Thymus (tissue), 11 donors: ENCODE results near the gene TACC3. TPM values are rescaled to one million over a fixed set of nuclear protein-coding genes. Genes with fewer than 3 reads are reported as not detected.
A peak's percentile ranks its signal among the peaks of the same experiment; 100 is the strongest.

Experiments used
- DNase-seq, 9 donors: peaks; one replicate each; pipeline ENCODE4 v3.0.0-alpha.2; 2013; ENCODE audit warnings: low spot score in 9 of 9, low read depth in 6 of 9, missing footprints in 1 of 9
- H3K27ac ChIP-seq, 2 donors: one replicate each; pipeline ENCODE4 v1.5.1; 2013; ENCODE audit warnings: control low read depth in 1 of 2, low read depth in 1 of 2, low read length in 1 of 2, mild to moderate bottlenecking in 1 of 2, moderate library complexity in 1 of 2
- H3K27me3 ChIP-seq, 2 donors: one replicate each; pipeline ENCODE4 v1.5.1; 2013; ENCODE audit warnings: low read length in 1 of 2; ENCODE audit not compliant: control insufficient read depth in 2 of 2, insufficient read depth in 1 of 2
- H3K36me3 ChIP-seq, 2 donors: one replicate each; pipeline ENCODE4 v1.5.1; 2013; ENCODE audit warnings: low read length in 1 of 2, mild to moderate bottlenecking in 1 of 2, moderate library complexity in 1 of 2; ENCODE audit not compliant: control insufficient read depth in 2 of 2, insufficient read depth in 2 of 2
- H3K4me1 ChIP-seq, 2 donors: one replicate each; pipeline ENCODE4 v1.5.1; 2013; ENCODE audit warnings: low read length in 2 of 2; ENCODE audit not compliant: control insufficient read depth in 2 of 2, insufficient read depth in 2 of 2
- H3K4me3 ChIP-seq, 2 donors: one replicate each; pipeline ENCODE4 v1.5.1; 2013; ENCODE audit warnings: low read length in 2 of 2, control low read depth in 1 of 2, mild to moderate bottlenecking in 1 of 2
- H3K9me3 ChIP-seq, 2 donors: one replicate each; pipeline ENCODE4 v1.5.1; 2013; ENCODE audit warnings: low read length in 1 of 2, mild to moderate bottlenecking in 1 of 2; ENCODE audit not compliant: control insufficient read depth in 2 of 2, insufficient read depth in 1 of 2
- WGBS: extraction: QIAGEN DNeasy Blood & Tissue Kit; methylation state at CpG from one replicate; pipeline ENCODE4 v1.1.7; 2013; 5-methylcytosine and 5-hydroxymethylcytosine counted together
- polyA plus RNA-seq: library from polyadenylated mRNA; stranded (reverse); fragments of 200-250 nt; gene quantifications from one replicate; pipeline ENCODE4 v1.2.3, GENCODE V29; 2013
- total RNA-seq: library from RNA; stranded (reverse); fragments of 120-200 nt; gene quantifications from one replicate; pipeline ENCODE4 v1.2.4, GENCODE V29; 2013
- donor health status: healthy.

The TACC3 gene
- total and polyA plus RNA-seq, 2 donors = 31.4 to 46.7 TPM

- no peaks in the 10 kb centered on the region for H3K36me3 ChIP-seq
- 91% methylated on average over 10 of the region's 10 CpGs for WGBS
- peaks cover 74 to 87% of the 10 kb centered on the region in 2 donors for H3K27me3 ChIP-seq
- no peak for DNase-seq
- H3K27ac ChIP-seq = no peak overlapping the region
- peaks cover 2 to 4% of the 10 kb centered on the region in 2 donors for H3K9me3 ChIP-seq
- no peak overlapping the region for H3K4me3 ChIP-seq
- peaks cover 0 to 27% of the 10 kb centered on the region in 2 donors for H3K4me1 ChIP-seq
Observed at GRCh38 chr4:1765409-1766072, 44.2 kb downstream of the TACC3 start.

DNA sequence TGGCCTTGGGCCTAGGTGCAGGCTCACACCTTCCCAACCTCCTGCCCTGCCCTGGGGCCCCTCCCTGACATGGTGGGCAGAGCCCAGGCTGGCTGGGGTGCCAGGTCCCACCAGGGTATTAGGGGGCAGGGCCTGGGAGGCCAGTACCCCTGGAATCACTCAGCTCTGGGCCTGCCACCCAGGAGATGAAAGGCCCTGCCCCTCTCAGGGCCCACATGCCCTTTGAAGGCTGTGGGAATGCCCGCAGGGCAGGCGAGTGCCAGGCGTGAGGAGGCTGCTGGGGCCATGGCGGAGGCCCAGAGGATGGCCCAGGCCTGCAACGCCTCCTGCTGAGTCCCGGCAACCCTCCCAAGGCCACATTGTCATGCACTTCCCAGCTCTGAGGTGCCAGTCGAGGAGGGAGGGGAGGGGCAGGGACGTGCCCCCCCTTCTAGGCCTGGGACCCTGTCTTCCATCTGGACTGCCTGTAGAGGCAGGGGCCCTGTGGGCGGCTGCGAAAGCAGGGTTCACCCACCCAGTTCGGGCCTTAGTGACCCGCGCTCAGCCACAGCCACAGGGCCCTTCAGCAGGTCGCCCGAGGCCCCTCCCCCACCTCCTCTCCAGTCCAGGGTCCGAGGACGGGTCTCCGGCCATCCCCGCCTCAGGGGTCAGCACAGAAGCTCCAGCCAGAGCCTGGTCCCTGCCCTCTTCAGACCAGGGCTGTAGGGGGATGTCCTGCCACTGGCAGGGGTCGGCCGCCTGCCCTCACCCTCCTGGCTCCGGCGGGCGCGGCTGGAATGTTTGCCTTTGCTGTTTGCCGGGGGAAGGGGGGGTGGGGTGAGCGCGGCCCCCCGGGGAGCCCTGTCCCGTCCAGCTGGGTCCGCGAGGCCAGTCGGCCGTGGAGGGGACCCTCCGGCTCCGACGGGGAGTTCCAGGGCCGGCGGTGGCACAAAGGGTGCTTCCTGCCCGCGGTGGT lies 45.1 kb downstream of the TACC3 start:
- 79% methylated on average over 41 of the region's 41 CpGs for WGBS
- Histone ChIP-seq H3K4me3 (no peak overlapping the region), H3K27ac (no peak overlapping the region), H3K4me1 (peaks cover 1 to 36% of the 10 kb centered on the region in 2 donors), H3K9me3 (peaks cover 2 to 4% of the 10 kb centered on the region in 2 donors), H3K27me3 (peaks cover 74 to 95% of the 10 kb centered on the region in 2 donors), H3K36me3 (no peaks in the 10 kb centered on the region)
- no peak for DNase-seq

DNA sequence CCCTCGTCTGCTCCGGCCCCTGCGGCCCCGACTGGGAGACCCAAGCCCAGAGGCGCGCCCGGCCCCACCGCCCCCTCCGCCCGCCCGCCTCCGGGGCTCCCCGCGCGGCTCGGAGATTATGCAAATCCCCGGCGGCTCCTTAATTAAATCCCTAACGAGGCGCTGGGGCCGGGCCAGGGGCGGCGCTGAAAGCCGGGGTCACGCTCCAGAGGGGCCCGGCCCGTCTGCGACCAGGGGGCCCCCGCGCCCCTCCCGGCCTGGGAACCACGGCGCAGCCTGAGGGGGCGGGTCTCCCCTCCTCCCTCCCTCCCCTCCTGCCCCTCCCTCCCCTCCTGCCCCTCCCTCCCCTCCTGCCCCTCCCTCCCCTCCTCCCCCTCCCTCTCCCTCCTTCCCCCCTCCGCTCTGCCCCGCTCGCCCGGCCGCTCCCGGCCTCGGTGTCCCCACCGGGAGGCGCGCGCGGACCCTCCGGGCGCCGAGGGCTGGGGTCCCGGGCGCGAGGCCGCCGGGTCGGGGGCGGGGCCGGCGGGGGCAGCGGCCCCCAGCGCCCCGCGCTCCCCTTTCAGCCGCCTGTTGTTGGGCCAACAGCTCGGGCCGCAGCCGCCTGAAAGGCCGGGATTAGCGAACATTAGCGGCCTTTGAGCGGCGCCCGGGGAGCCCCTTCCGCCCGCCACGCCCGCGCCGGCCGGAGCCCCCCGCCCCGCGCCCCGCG lies 45.9 kb downstream of the TACC3 start:
- no peak for DNase-seq
- H3K9me3 ChIP-seq = peaks cover 2 to 4% of the 10 kb centered on the region in 2 donors
- WGBS = 5% methylated on average over 81 of the region's 84 CpGs
- H3K4me3 ChIP-seq = peak overlapping the region in 1 of 2 donors; percentile 50
- peaks cover 5 to 44% of the 10 kb centered on the region in 2 donors for H3K4me1 ChIP-seq
- peaks cover 69 to 92% of the 10 kb centered on the region in 2 donors for H3K27me3 ChIP-seq
- no peaks in the 10 kb centered on the region for H3K36me3 ChIP-seq
- H3K27ac ChIP-seq = no peak overlapping the region

- no peak for DNase-seq
- H3K36me3 ChIP-seq = no peaks in the 10 kb centered on the region
- peaks cover 63 to 85% of the 10 kb centered on the region in 2 donors for H3K27me3 ChIP-seq
- H3K9me3 ChIP-seq = peaks cover 0 to 4% of the 10 kb centered on the region in 2 donors
- H3K4me1 ChIP-seq = peaks cover 5 to 51% of the 10 kb centered on the region in 2 donors
- WGBS = 31% methylated on average over 32 of the region's 32 CpGs
- peak overlapping the region in 1 of 2 donors; percentile 50 for H3K4me3 ChIP-seq
- no peak overlapping the region for H3K27ac ChIP-seq
Observed at GRCh38 chr4:1767770-1768366, 46.5 kb downstream of the TACC3 start.

DNA sequence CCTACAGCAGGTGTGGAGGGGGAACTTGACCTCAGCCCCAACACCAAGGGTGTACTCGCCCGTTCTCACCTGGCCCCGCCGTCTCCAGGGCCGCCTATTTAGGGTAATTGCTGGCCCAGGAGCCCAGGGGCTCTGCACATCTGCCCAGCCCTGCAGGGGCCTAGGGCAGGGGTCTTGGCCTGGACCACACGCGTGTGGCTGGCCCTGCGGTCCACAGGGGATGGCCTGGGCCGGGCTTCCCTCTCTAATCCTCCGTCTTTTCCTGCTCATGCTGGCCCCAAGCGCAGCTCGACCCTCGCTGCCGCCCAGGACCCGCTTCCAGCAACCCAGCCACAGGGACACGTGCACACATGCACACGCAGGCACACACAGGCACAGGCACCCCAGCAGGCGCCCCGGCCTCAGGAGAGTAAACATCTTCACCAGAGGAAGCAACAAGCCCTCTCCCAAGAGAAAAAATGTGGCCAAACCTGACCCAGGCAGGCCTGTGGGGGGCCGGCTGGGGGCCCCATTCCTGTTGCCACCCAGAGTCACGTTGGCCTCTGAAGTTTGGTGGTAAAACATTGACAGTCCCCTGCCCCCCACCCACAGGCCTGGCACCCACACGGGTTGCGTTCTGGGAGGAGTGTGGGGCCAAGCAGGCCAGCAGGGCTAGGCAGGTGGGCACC lies 47.2 kb downstream of the TACC3 start:
- no peak overlapping the region for H3K4me3 ChIP-seq
- peaks cover 5 to 55% of the 10 kb centered on the region in 2 donors for H3K4me1 ChIP-seq
- peaks cover 0 to 4% of the 10 kb centered on the region in 2 donors for H3K9me3 ChIP-seq
- no peaks in the 10 kb centered on the region for H3K36me3 ChIP-seq
- H3K27ac ChIP-seq = no peak overlapping the region
- DNase-seq = no peak
- peaks cover 57 to 79% of the 10 kb centered on the region in 2 donors for H3K27me3 ChIP-seq
- 58% methylated on average over 23 of the region's 23 CpGs for WGBS

GRCh38 chr4:1769692-1770091 lies 48.4 kb downstream of the TACC3 start:
- Histone ChIP-seq H3K27ac (no peak overlapping the region), H3K27me3 (peaks cover 48 to 67% of the 10 kb centered on the region in 2 donors), H3K9me3 (peaks cover 0 to 4% of the 10 kb centered on the region in 2 donors), H3K4me1 (peaks cover 5 to 55% of the 10 kb centered on the region in 2 donors), H3K4me3 (no peak overlapping the region), H3K36me3 (no peaks in the 10 kb centered on the region)
- no peak for DNase-seq
- whole genome bisulfite sequencing = 89% methylated on average over 6 of the region's 6 CpGs

DNA sequence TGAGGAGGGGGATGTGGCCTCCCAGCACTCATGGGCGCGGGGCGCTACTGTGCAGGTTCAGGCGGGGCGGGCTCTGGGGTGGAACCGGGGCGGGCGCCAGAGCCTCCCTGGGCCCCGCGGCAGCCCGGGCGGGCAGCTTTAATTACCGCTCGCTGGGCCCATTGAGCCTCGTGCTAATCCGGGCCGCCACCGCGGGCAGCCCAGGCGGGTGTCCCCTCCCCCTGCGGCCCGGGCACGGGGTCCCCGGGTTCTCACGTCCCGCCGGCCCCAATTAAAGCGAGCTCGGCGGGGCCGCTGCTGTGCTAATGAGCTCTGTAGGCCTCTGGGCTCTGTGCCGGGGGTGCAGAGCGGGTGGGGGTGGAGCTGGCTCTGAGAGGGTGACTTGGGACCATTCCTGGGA lies 48.9 kb downstream of the TACC3 start:
- no peak overlapping the region for H3K4me3 ChIP-seq
- no peak for DNase-seq
- peaks cover 0 to 4% of the 10 kb centered on the region in 2 donors for H3K9me3 ChIP-seq
- 84% methylated on average over 33 of the region's 33 CpGs for WGBS
- H3K4me1 ChIP-seq = peaks cover 5 to 55% of the 10 kb centered on the region in 2 donors
- H3K27ac ChIP-seq = no peak overlapping the region
- H3K36me3 ChIP-seq = no peaks in the 10 kb centered on the region
- H3K27me3 ChIP-seq = peaks cover 42 to 62% of the 10 kb centered on the region in 2 donors

- Histone ChIP-seq H3K4me3 (no peak overlapping the region), H3K4me1 (peaks cover 5 to 60% of the 10 kb centered on the region in 2 donors), H3K36me3 (no peaks in the 10 kb centered on the region), H3K9me3 (peaks cover 0 to 7% of the 10 kb centered on the region in 2 donors), H3K27ac (no peak overlapping the region), H3K27me3 (peaks cover 36 to 56% of the 10 kb centered on the region in 2 donors)
- WGBS = 91% methylated on average over 11 of the region's 11 CpGs
- no peak for DNase-seq
Observed at GRCh38 chr4:1770791-1771231, 49.5 kb downstream of the TACC3 start.
